GM12878 (cell line): ENCODE results near the gene SATB1. TPM values are rescaled to one million over a fixed set of nuclear protein-coding genes. Genes with fewer than 3 reads are reported as not detected.

Source experiments
- ATAC-seq: fragments of 200-7000 bp; cut with Tn5 transposase; 3 replicates; pipeline ENCODE4 v1.9.1; 2020; ENCODE audit warnings: mild to moderate bottlenecking, moderate library complexity
- BruUV-seq: library from RNA; stranded (reverse); fragments of 400-500 nt; replicated peaks from 2 replicates; lab custom pipeline; 2021; lab: Mats Ljungman, UMichigan
- CTCF ChIA-PET: fragments of 300-600 bp; sonication (Branson Sonifier 250); formaldehyde crosslinking; extraction: SDS; loops from one replicate; lab custom pipeline; 2021; ENCODE audit warnings: inconsistent platforms; lab: Yijun Ruan, JAX
- POLR2A ChIA-PET: fragments of 350-600 bp; formaldehyde crosslinking; extraction: SDS; loops from one replicate; lab custom pipeline; 2021; ENCODE audit warnings: inconsistent platforms; lab: Charles Lee
- RAD21 ChIA-PET: fragments of 300-600 bp; sonication (Branson Sonifier 250); formaldehyde crosslinking; loops from one replicate; lab custom pipeline; 2023; ENCODE audit warnings: antibody characterized with exemption; ENCODE audit not compliant: unreplicated experiment; lab: Charles Lee
- SMC1A ChIA-PET: fragments of 300-600 bp; sonication (Branson Sonifier 250); formaldehyde crosslinking; loops from one replicate; lab custom pipeline; 2023; ENCODE audit not compliant: unreplicated experiment, uncharacterized antibody; lab: Charles Lee
- DNase-seq: peaks from one replicate; pipeline ENCODE4 v3.0.0-alpha.2; 2011; ENCODE audit warnings: low read depth, low spot score
- FAIRE-seq: peaks from 3 replicates; lab custom pipeline; 2011; peaks lifted over from hg19 to GRCh38; lab: Jason Lieb, UNC
- H2AFZ ChIP-seq: 2 replicates; pipeline ENCODE4 v1.6.0; 2011; ENCODE audit warnings: low read depth, low read length, control low read depth; ENCODE audit not compliant: control insufficient read depth
- H3K27ac ChIP-seq: 2 replicates; pipeline ENCODE4 v1.5.1; 2011; ENCODE audit warnings: control low read depth; ENCODE audit not compliant: control insufficient read depth, insufficient read depth
- H3K27me3 ChIP-seq, 2 experiments: replicated peaks in 1 of 2; 2 replicates each; pipeline versions ENCODE4 v1.6.0 to v1.6.1; 2011; ENCODE audit warnings: low read length in 1 of 2; ENCODE audit not compliant: control insufficient read depth in 2 of 2, insufficient read depth in 2 of 2
- H3K36me3 ChIP-seq, 2 experiments: 2 replicates each; pipeline ENCODE4 v1.5.1; 2011; ENCODE audit warnings: low read length in 1 of 2; ENCODE audit not compliant: control insufficient read depth in 2 of 2, insufficient read depth in 2 of 2
- H3K4me1 ChIP-seq: 2 replicates; pipeline ENCODE4 v1.6.1; 2011; ENCODE audit warnings: mild to moderate bottlenecking, low read length, moderate library complexity, mixed read lengths; ENCODE audit not compliant: control insufficient read depth, insufficient read depth
- H3K4me2 ChIP-seq: 2 replicates; pipeline ENCODE4 v1.6.0; 2011; ENCODE audit warnings: control low read depth; ENCODE audit not compliant: control insufficient read depth, insufficient read depth
- H3K4me3 ChIP-seq: fragments of 200-600 bp; sonication (generic); 2 replicates; pipeline ENCODE4 v1.5.1; 2016
- H3K79me2 ChIP-seq: 2 replicates; pipeline ENCODE4 v1.6.0; 2011; ENCODE audit warnings: low read length; ENCODE audit not compliant: control insufficient read depth, insufficient read depth
- H3K9ac ChIP-seq: 2 replicates; pipeline ENCODE4 v1.8.0; 2011; ENCODE audit warnings: low read length, control low read depth, mixed read lengths; ENCODE audit not compliant: control insufficient read depth, insufficient read depth
- H3K9me3 ChIP-seq: replicated peaks from 3 replicates; pipeline ENCODE4 v1.5.1; 2011; ENCODE audit warnings: mild to moderate bottlenecking, low read length; ENCODE audit not compliant: control insufficient read depth, insufficient read depth
- H4K20me1 ChIP-seq: 2 replicates; pipeline ENCODE4 v1.6.0; 2011; ENCODE audit not compliant: control insufficient read depth, insufficient read depth
- BMI1 ChIP-seq: fragments of 450-650 bp; IDR thresholded peaks from 2 replicates; pipeline ENCODE4 v1.6.1; 2016; ENCODE audit warnings: mild to moderate bottlenecking, moderate library complexity, borderline replicate concordance
- CEBPB ChIP-seq, 2 experiments: fragments of 150-350 bp in 1 of 2; IDR thresholded peaks; 2 replicates each; pipeline ENCODE4 v1.6.1; 2012 to 2014; ENCODE audit warnings: low read depth in 2 of 2, low read length in 2 of 2, borderline replicate concordance in 1 of 2, inconsistent platforms in 1 of 2
- CTCF ChIP-seq, 3 experiments: IDR thresholded peaks in 2 of 3; conservative IDR thresholded peaks in 1 of 3; 2 replicates each; pipeline ENCODE4 v1.5.1; 2011; ENCODE audit warnings: low read depth in 3 of 3, low read length in 3 of 3, mild to moderate bottlenecking in 3 of 3, control low read depth in 2 of 3, moderate library complexity in 2 of 3, inconsistent platforms in 1 of 3, mixed read lengths in 1 of 3; ENCODE audit not compliant: control insufficient read depth in 2 of 3, insufficient read depth in 1 of 3; ENCODE audit errors: extremely low read depth in 1 of 3
- DPF2 ChIP-seq: fragments of 450-650 bp; IDR thresholded peaks from 2 replicates; pipeline ENCODE4 v1.6.1; 2017; ENCODE audit warnings: mild to moderate bottlenecking
- ELK1 ChIP-seq: IDR thresholded peaks from 2 replicates; pipeline ENCODE4 v1.6.1; 2012; ENCODE audit warnings: low read depth, low read length, improper control_type of control experiment
- ETV6 ChIP-seq, 2 experiments: fragments of 450-650 bp in 1 of 2; IDR thresholded peaks in 1 of 2; conservative IDR thresholded peaks in 1 of 2; 2 replicates each; pipeline ENCODE4 v1.6.1; 2014; ENCODE audit warnings: antibody characterized with exemption in 1 of 2, borderline replicate concordance in 1 of 2, low read depth in 1 of 2, mild to moderate bottlenecking in 1 of 2, moderate library complexity in 1 of 2
- HCFC1 ChIP-seq: fragments of 150-350 bp; IDR thresholded peaks from 2 replicates; pipeline ENCODE4 v1.6.1; 2014; ENCODE audit warnings: low read length
- NFIC ChIP-seq: IDR thresholded peaks from 2 replicates; pipeline ENCODE4 v1.6.1; 2012; ENCODE audit warnings: low read depth, mild to moderate bottlenecking, inconsistent platforms, low read length, moderate library complexity
- NRF1 ChIP-seq: conservative IDR thresholded peaks from 2 replicates; pipeline ENCODE4 v1.6.1; 2011; ENCODE audit warnings: mild to moderate bottlenecking, low read depth, low read length, improper control_type of control experiment
- PAX5 ChIP-seq: IDR thresholded peaks from 2 replicates; pipeline ENCODE4 v1.6.1; 2011; ENCODE audit warnings: low read depth, low read length, borderline replicate concordance
- PRDM15 ChIP-seq: fragments of 450-650 bp; formaldehyde crosslinking; IDR thresholded peaks from 2 replicates; pipeline ENCODE4 v1.4.0; 2020; ENCODE audit warnings: mild to moderate bottlenecking, moderate library complexity
- RAD51 ChIP-seq: fragments of 450-650 bp; IDR thresholded peaks from 2 replicates; pipeline ENCODE4 v1.6.1; 2016; ENCODE audit warnings: moderate library complexity, mild to moderate bottlenecking, inconsistent platforms
- RUNX3 ChIP-seq: IDR thresholded peaks from 2 replicates; pipeline ENCODE4 v1.6.1; 2012; ENCODE audit warnings: low read length, inconsistent platforms
- SREBF2 ChIP-seq: IDR thresholded peaks from 2 replicates; pipeline ENCODE4 v1.6.1; 2012; ENCODE audit warnings: mild to moderate bottlenecking, low read length
- SUZ12 ChIP-seq: fragments of 200-600 bp; sonication (generic); IDR thresholded peaks from one replicate; pipeline ENCODE4 v1.6.1; 2018; ENCODE audit warnings: antibody characterized with exemption, mild to moderate bottlenecking; ENCODE audit not compliant: unreplicated experiment
- WGBS: methylation state at CpG from one replicate; pipeline ENCODE4 v1.1.6; 2016; ENCODE audit warnings: low lambda C conversion rate; ENCODE audit not compliant: insufficient replicate concordance, insufficient coverage; ENCODE audit errors: missing lambda C conversion rate; 5-methylcytosine and 5-hydroxymethylcytosine counted together
- in situ Hi-C: fragments of 300-500 bp; cut with MboI; formaldehyde crosslinking; loops from 9 replicates; pipeline ENCODE4 v1.14.3; 2018; ENCODE audit warnings: mixed read lengths
- intact Hi-C: fragments of 100-400 bp; cut with micrococcal nuclease; formaldehyde crosslinking; loops from one replicate; pipeline ENCODE4 v1.14.2; 2022; ENCODE audit not compliant: unreplicated experiment
- polyA plus RNA-seq, 11 experiments: library from polyadenylated mRNA; depleted of rRNA in 4 of 11; unstranded in 6 of 11; stranded (reverse) in 5 of 11; fragments of >200 nt; fragmentation: Nextera tagmentation in 4 of 11; fragmentation: Illumina TruSeq in 1 of 11; extraction: Ambion mirVana in 4 of 11; extraction: Trizol in 1 of 11; gene quantifications; 1 replicate in 1 of 11; 2 replicates in 10 of 11; pipeline versions ENCODE4 v1.2.1 to v1.2.3, GENCODE V29; 2011 to 2016; ENCODE audit warnings: inconsistent platforms in 2 of 11, missing spikeins in 2 of 11, low read depth in 1 of 11
- total RNA-seq, 4 experiments: library from RNA; depleted of rRNA in 3 of 4; stranded (reverse); fragments of >200 nt in 3 of 4; fragmentation: Illumina TruSeq in 1 of 4; extraction: Trizol in 1 of 4; gene quantifications; 2 replicates each; pipeline versions ENCODE4 v1.2.1 to v1.2.3, GENCODE V29; 2013 to 2021
- TF ChIP-seq, protein P1 (sequence below): IDR thresholded peaks from 2 replicates; pipeline ENCODE4 v1.6.1; 2012; ENCODE audit warnings: low read depth, low read length, improper control_type of control experiment

Gene SATB1
- total and polyA plus RNA-seq, 10 of the 15 experiments (the other 5 are each of a cell fraction or from before 2014, with no cell fraction given): 0.01 to 0.72 (median 0.07) TPM; not detected in 4

DNA sequence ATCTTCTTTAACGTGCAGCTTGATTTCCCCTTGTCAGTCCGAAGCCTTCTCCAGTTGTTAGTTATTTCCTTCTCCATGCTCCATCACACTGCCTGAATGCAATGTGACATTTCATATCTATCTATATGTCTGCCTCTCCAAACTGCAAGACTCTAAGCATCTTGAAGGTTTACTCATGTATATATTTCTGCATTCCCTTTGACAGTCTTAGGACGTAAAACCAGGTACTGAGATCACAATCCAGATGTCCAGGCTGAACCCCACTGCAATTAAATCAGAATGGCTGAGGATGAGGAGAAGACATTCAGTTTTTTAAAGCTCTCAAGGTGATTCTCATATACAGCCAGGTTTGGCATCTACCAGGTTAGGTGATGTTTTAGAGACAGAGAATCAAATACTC lies 6.1 kb upstream of the SATB1 start:
- BruUV-seq: no TSS peak
- ATAC-seq (no peak), DNase-seq (no peak), FAIRE-seq (no peak)
- ChIA-PET RAD21 (no interaction called here), SMC1A (interaction anchor here (1.0 kb wide), 1 partner anchor 329 kb away, joined by 3 read pairs; no protein-coding TSS in a partner anchor), CTCF (no interaction called here), POLR2A (no interaction called here)
- intact Hi-C loops: no loop called here
- H3K4me1 ChIP-seq: no peaks in the 10 kb centered on the region
- H2AFZ ChIP-seq: no peak overlapping the region
- H4K20me1 ChIP-seq: no peaks in the 10 kb centered on the region
- no peak overlapping the region for H3K4me2 ChIP-seq
- H3K4me3 ChIP-seq: no peak overlapping the region
- in situ Hi-C loops: no loop called here
- 41% methylated on average over 3 of the region's 3 CpGs for WGBS
- no peak overlapping the region for H3K27ac ChIP-seq
- no peaks in the 10 kb centered on the region for H3K36me3 ChIP-seq
- no peaks in the 10 kb centered on the region for H3K79me2 ChIP-seq
- no peak overlapping the region for H3K9ac ChIP-seq
- no peaks in the 10 kb centered on the region for H3K9me3 ChIP-seq
- peaks cover 0 to 15% of the 10 kb centered on the region in 2 experiments; a peak in 2 of 4 replicates for H3K27me3 ChIP-seq
- TF ChIP-seq BMI1 (no peak), CEBPB (IDR thresholded peaks at IDR 0.05; ENCODE audit: borderline replicate concordance in 1 of 2, low read depth in 2 of 2, low read length in 2 of 2) (no peak), PAX5 (no peak), CTCF (IDR thresholded peaks at IDR 0.05 in 2 of 3, conservative IDR thresholded peaks at IDR 0.05 in 1 of 3; ENCODE audit: control insufficient read depth in 2 of 3, extremely low read depth in 1 of 3, insufficient read depth in 1 of 3, low read depth in 3 of 3, low read length in 3 of 3) (no peak), NFIC (no peak), RAD51 (no peak), NRF1 (no peak), HCFC1 (no peak), SREBF2 (no peak), RUNX3 (no peak), PRDM15 (no peak), DPF2 (no peak), ETV6 (conservative IDR thresholded peaks at IDR 0.05 in 1 of 2, IDR thresholded peaks at IDR 0.05 in 1 of 2; ENCODE audit: borderline replicate concordance in 1 of 2, low read depth in 1 of 2) (no peak), SUZ12 (no peak), ELK1 (no peak)
- TF ChIP-seq, protein P1, sequence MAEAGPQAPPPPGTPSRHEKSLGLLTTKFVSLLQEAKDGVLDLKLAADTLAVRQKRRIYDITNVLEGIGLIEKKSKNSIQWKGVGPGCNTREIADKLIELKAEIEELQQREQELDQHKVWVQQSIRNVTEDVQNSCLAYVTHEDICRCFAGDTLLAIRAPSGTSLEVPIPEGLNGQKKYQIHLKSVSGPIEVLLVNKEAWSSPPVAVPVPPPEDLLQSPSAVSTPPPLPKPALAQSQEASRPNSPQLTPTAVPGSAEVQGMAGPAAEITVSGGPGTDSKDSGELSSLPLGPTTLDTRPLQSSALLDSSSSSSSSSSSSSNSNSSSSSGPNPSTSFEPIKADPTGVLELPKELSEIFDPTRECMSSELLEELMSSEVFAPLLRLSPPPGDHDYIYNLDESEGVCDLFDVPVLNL: no peak
